Fibroblast of lung (primary cell): Measurements from ENCODE around the gene MDM1.

Experiments used
- EZH2 ChIP-seq: IDR thresholded peaks from 2 replicates; pipeline ENCODE4 v1.5.1; 2012; ENCODE audit warnings: low read length, control low read depth, mild to moderate bottlenecking; ENCODE audit errors: missing control alignments
- TF ChIP-seq, protein P1 (sequence below), 2 donors: IDR thresholded peaks in 1 of 2; conservative IDR thresholded peaks in 1 of 2; 1 replicate in 1 of 2; 2 replicates in 1 of 2; pipeline ENCODE4 v1.5.1; 2011 to 2012; ENCODE audit warnings: low read length in 2 of 2, control low read depth in 1 of 2, inconsistent platforms in 1 of 2, low read depth in 1 of 2, mild to moderate bottlenecking in 1 of 2

DNA sequence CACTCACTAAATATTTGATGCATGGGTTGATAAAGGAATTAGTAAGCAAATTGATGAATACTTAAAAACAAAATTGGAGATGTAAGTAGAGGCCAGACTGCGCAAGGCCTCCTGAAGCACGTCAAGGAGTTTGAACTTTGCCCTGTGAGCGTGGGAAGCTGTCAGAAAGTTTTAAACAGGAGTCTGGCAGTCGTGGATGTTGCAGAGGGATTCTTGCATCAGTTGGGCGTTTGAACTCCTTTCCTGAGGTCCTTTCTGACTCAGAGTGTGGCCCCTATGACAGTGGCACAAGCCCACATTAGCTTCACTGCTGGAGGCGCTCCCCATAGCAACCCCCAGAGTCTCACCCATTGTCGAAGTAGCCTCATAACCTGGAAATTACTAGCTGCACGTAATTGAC lies 60.8 kb downstream of the MDM1 start:
- TF ChIP-seq, protein P1, sequence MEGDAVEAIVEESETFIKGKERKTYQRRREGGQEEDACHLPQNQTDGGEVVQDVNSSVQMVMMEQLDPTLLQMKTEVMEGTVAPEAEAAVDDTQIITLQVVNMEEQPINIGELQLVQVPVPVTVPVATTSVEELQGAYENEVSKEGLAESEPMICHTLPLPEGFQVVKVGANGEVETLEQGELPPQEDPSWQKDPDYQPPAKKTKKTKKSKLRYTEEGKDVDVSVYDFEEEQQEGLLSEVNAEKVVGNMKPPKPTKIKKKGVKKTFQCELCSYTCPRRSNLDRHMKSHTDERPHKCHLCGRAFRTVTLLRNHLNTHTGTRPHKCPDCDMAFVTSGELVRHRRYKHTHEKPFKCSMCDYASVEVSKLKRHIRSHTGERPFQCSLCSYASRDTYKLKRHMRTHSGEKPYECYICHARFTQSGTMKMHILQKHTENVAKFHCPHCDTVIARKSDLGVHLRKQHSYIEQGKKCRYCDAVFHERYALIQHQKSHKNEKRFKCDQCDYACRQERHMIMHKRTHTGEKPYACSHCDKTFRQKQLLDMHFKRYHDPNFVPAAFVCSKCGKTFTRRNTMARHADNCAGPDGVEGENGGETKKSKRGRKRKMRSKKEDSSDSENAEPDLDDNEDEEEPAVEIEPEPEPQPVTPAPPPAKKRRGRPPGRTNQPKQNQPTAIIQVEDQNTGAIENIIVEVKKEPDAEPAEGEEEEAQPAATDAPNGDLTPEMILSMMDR (conservative IDR thresholded peaks at IDR 0.05 in 1 of 2, IDR thresholded peaks at IDR 0.05 in 1 of 2; ENCODE audit: low read depth in 1 of 2, low read length in 2 of 2) = no peak
- TF ChIP-seq EZH2 = no peak
